ENCODE measurements around the gene STOM.

STOM gene

GRCh38 chr9:121371495-121372061 lies 1.5 kb upstream of the STOM start:
- DNase-seq (ENCODE audit: low read depth in 2 of 2): no peak

GRCh38 chr9:121368745-121369144 lies 1.3 kb downstream of the STOM start:
- no peak for DNase-seq (ENCODE audit: low read depth in 2 of 2)

- DNase-seq (ENCODE audit: low read depth in 2 of 2): no peak
Observed at GRCh38 chr9:121368138-121368522, 1.9 kb downstream of the STOM start.

GRCh38 chr9:121367306-121368137 lies 2.5 kb downstream of the STOM start:
- DNase-seq (ENCODE audit: low read depth in 2 of 2): no peak

GRCh38 chr9:121366611-121367192 lies 3.3 kb downstream of the STOM start:
- DNase-seq (ENCODE audit: low read depth in 2 of 2): no peak

GRCh38 chr9:121365564-121365963 lies 4.5 kb downstream of the STOM start:
- DNase-seq (ENCODE audit: low read depth in 2 of 2): no peak

- no peak for DNase-seq (ENCODE audit: low read depth in 2 of 2)
Observed at GRCh38 chr9:121364886-121365285, 5.2 kb downstream of the STOM start.

GRCh38 chr9:121364077-121364476 lies 6.0 kb downstream of the STOM start:
- no peak for DNase-seq (ENCODE audit: low read depth in 2 of 2)

GRCh38 chr9:121363622-121363961 lies 6.5 kb downstream of the STOM start:
- no peak for DNase-seq (ENCODE audit: low read depth in 2 of 2)

- DNase-seq (ENCODE audit: low read depth in 2 of 2): no peak
Observed at GRCh38 chr9:121362813-121363621, 7.0 kb downstream of the STOM start.

- DNase-seq (ENCODE audit: low read depth in 2 of 2): no peak
Observed at GRCh38 chr9:121360601-121361374, 9.3 kb downstream of the STOM start.

- DNase-seq (ENCODE audit: low read depth in 2 of 2): no peak
Observed at GRCh38 chr9:121359351-121360294, 10.4 kb downstream of the STOM start.

- DNase-seq (ENCODE audit: low read depth in 2 of 2): no peak
Observed at GRCh38 chr9:121358751-121359150, 11.3 kb downstream of the STOM start.

- DNase-seq (ENCODE audit: low read depth in 2 of 2): no peak
Observed at GRCh38 chr9:121357011-121357410, 13.0 kb downstream of the STOM start.

GRCh38 chr9:121354762-121355161 lies 15.3 kb downstream of the STOM start:
- no peak for DNase-seq (ENCODE audit: low read depth in 2 of 2)

- DNase-seq (ENCODE audit: low read depth in 2 of 2): no peak
Observed at GRCh38 chr9:121354141-121354540, 15.9 kb downstream of the STOM start.

- peak in 1 of 2 donors; percentile 9 for DNase-seq (ENCODE audit: low read depth in 2 of 2)
Observed at GRCh38 chr9:121353241-121354061, 16.6 kb downstream of the STOM start.

GRCh38 chr9:121350993-121351561 lies 19.0 kb downstream of the STOM start:
- no peak for DNase-seq (ENCODE audit: low read depth in 2 of 2)

- DNase-seq (ENCODE audit: low read depth in 2 of 2): no peak
Observed at GRCh38 chr9:121350036-121350435, 20.0 kb downstream of the STOM start.
